Breast epithelium (tissue), 4 donors: ENCODE data around the gene ITPRID1. TPM values are rescaled to one million over a fixed set of nuclear protein-coding genes. Genes with fewer than 3 reads are reported as not detected.
"Not testable (repeated sequence)": the region's sequence is repeated elsewhere in the genome, so short reads cannot be mapped to it uniquely, and the experiment has no call there.

Experiments
- DNase-seq, 2 donors: peaks; one replicate each; pipeline ENCODE4 v3.0.0-alpha.2; 2019; ENCODE audit warnings: low spot score in 2 of 2
- H3K27ac ChIP-seq, 2 donors: fragments of 200-600 bp; sonication (generic) in 1 of 2; one replicate each; pipeline ENCODE4 v1.5.1; 2016 to 2019; ENCODE audit warnings: mild to moderate bottlenecking in 1 of 2
- H3K27me3 ChIP-seq, 2 donors: fragments of 200-600 bp; sonication (generic) in 1 of 2; one replicate each; pipeline versions ENCODE4 v1.5.1 to v1.6.0; 2017 to 2019; ENCODE audit warnings: control low read depth in 1 of 2, mild to moderate bottlenecking in 1 of 2
- H3K36me3 ChIP-seq: fragments of 200-600 bp; one replicate; pipeline ENCODE4 v1.5.1; 2019
- H3K4me1 ChIP-seq, 2 donors: fragments of 200-600 bp; sonication (generic); one replicate each; pipeline ENCODE4 v1.5.1; 2016 to 2019; ENCODE audit warnings: control low read depth in 1 of 2
- H3K4me3 ChIP-seq, 3 donors: fragments of 200-600 bp; sonication (generic); 1 replicate in 2 of 3; 2 replicates in 1 of 3; pipeline ENCODE4 v1.5.1; 2016 to 2019; ENCODE audit warnings: mild to moderate bottlenecking in 3 of 3, moderate library complexity in 2 of 3
- H3K9me3 ChIP-seq, 2 donors: fragments of 200-600 bp; sonication (generic) in 1 of 2; one replicate each; pipeline ENCODE4 v1.5.1; 2016 to 2019; ENCODE audit warnings: control low read depth in 1 of 2
- CTCF ChIP-seq, 3 donors: fragments of 450-650 bp; IDR thresholded peaks; one replicate each; pipeline ENCODE4 v1.5.1; 2016 to 2017; ENCODE audit warnings: antibody characterized with exemption in 3 of 3, mild to moderate bottlenecking in 3 of 3, moderate library complexity in 3 of 3
- POLR2A ChIP-seq: fragments of 450-650 bp; IDR thresholded peaks from one replicate; pipeline ENCODE4 v1.6.1; 2016; ENCODE audit warnings: antibody characterized with exemption, mild to moderate bottlenecking, moderate library complexity
- POLR2AphosphoS5 ChIP-seq, 3 donors: sonication (generic); formaldehyde crosslinking; IDR thresholded peaks; one replicate each; pipeline ENCODE4 v1.6.1; 2017; ENCODE audit warnings: antibody characterized with exemption in 3 of 3
- intact Hi-C: fragments of 100-400 bp; cut with DNase I; formaldehyde crosslinking; loops from one replicate; pipeline ENCODE4 v1.15.1; 2023; ENCODE audit warnings: low total_unique reads
- total RNA-seq, 3 donors: library from RNA; depleted of rRNA; stranded (reverse); fragments of >200 nt; gene quantifications; one replicate each; pipeline ENCODE4 v1.1.0, GENCODE V29; 2016

Gene ITPRID1
- total RNA-seq, 3 donors from 2014 or later = 1.6 to 2.6 TPM; not detected in 1

- Histone ChIP-seq H3K36me3 (no peaks in the 10 kb centered on the region), H3K9me3 (no peaks in the 10 kb centered on the region), H3K4me1 (no peaks in the 10 kb centered on the region), H3K27me3 (no peaks in the 10 kb centered on the region), H3K4me3 (no peak overlapping the region), H3K27ac (no peak overlapping the region)
- no peak for DNase-seq
- TF ChIP-seq POLR2A (no peak), CTCF (IDR thresholded peaks at IDR 0.05) (no peak), POLR2AphosphoS5 (IDR thresholded peaks at IDR 0.05) (no peak)
- intact Hi-C loops = no loop called here
Measured at GRCh38 chr7:31529103-31529502, 15.2 kb downstream of the ITPRID1 start.

- H3K27me3 ChIP-seq, H3K4me3 ChIP-seq, intact Hi-C loops: not testable (repeated sequence)
Measured at GRCh38 chr7:31540651-31541185, 26.8 kb downstream of the ITPRID1 start.

GRCh38 chr7:31545549-31545948 lies 31.7 kb downstream of the ITPRID1 start:
- Histone ChIP-seq H3K9me3 (no peaks in the 10 kb centered on the region), H3K36me3 (no peaks in the 10 kb centered on the region), H3K4me1 (no peaks in the 10 kb centered on the region), H3K27me3 (no peaks in the 10 kb centered on the region), H3K27ac (no peak overlapping the region), H3K4me3 (no peak overlapping the region)
- DNase-seq = no peak
- TF ChIP-seq POLR2A (no peak), POLR2AphosphoS5 (IDR thresholded peaks at IDR 0.05) (no peak), CTCF (IDR thresholded peaks at IDR 0.05) (no peak)
- intact Hi-C loops = no loop called here

More at GRCh38 chr7:31540651-31541185, 26.8 kb downstream of the ITPRID1 start:
- not testable (repeated sequence) for H3K27ac ChIP-seq, H3K9me3 ChIP-seq, H3K36me3 ChIP-seq, DNase-seq, H3K4me1 ChIP-seq

- Histone ChIP-seq H3K9me3 (no peaks in the 10 kb centered on the region), H3K4me3 (no peak overlapping the region), H3K36me3 (no peaks in the 10 kb centered on the region), H3K27me3 (no peaks in the 10 kb centered on the region), H3K4me1 (no peaks in the 10 kb centered on the region), H3K27ac (peak overlapping the region in 1 of 2 donors; percentile 8)
- TF ChIP-seq POLR2A (no peak), CTCF (IDR thresholded peaks at IDR 0.05) (no peak), POLR2AphosphoS5 (IDR thresholded peaks at IDR 0.05) (no peak)
- no peak for DNase-seq
- intact Hi-C loops = no loop called here
Measured at GRCh38 chr7:31549611-31550010, 35.7 kb downstream of the ITPRID1 start.

- TF ChIP-seq POLR2AphosphoS5 (IDR thresholded peaks at IDR 0.05) (no peak), POLR2A (no peak), CTCF (IDR thresholded peaks at IDR 0.05) (no peak)
- intact Hi-C loops = no loop called here
- H3K4me3 ChIP-seq = no peak overlapping the region
- no peaks in the 10 kb centered on the region for H3K36me3 ChIP-seq
- no peaks in the 10 kb centered on the region for H3K9me3 ChIP-seq
- peak overlapping the region in 1 of 2 donors; percentile 62 for H3K27ac ChIP-seq
- H3K27me3 ChIP-seq = no peaks in the 10 kb centered on the region
- H3K4me1 ChIP-seq = no peaks in the 10 kb centered on the region
- no peak for DNase-seq
Measured at GRCh38 chr7:31550432-31550831, 36.5 kb downstream of the ITPRID1 start.

- H3K9me3 ChIP-seq = no peaks in the 10 kb centered on the region
- intact Hi-C loops = no loop called here
Measured at GRCh38 chr7:31553661-31554081, 39.8 kb downstream of the ITPRID1 start.

More at GRCh38 chr7:31553661-31554081, 39.8 kb downstream of the ITPRID1 start:
- Histone ChIP-seq H3K4me3 (no peak overlapping the region), H3K36me3 (no peaks in the 10 kb centered on the region), H3K27ac (peak overlapping the region; percentile 72 to 77), H3K4me1 (no peaks in the 10 kb centered on the region), H3K27me3 (no peaks in the 10 kb centered on the region)
- peak in 1 of 2 donors; percentile 50 for DNase-seq
- TF ChIP-seq POLR2AphosphoS5 (IDR thresholded peaks at IDR 0.05) = no peak
- TF ChIP-seq CTCF (IDR thresholded peaks at IDR 0.05) = no peak
- no peak for TF ChIP-seq POLR2A
